HT1080 (cell line): ENCODE data around the gene FAM219A. TPM values are rescaled to one million over a fixed set of nuclear protein-coding genes. Genes with fewer than 3 reads are reported as not detected.

Experiments used
- DNase-seq: peaks from one replicate; pipeline ENCODE4 v3.0.0-alpha.2; 2015; ENCODE audit warnings: low read depth
- total RNA-seq: library from RNA; depleted of rRNA; stranded (reverse); fragments of >200 nt; shearing (Covaris generic); gene quantifications from 2 replicates; pipeline ENCODE4 v1.2.3, GENCODE V29; 2014

The FAM219A gene
- total RNA-seq, 1 experiment from 2014 or later, result 13.5 TPM

GRCh38 chr9:34403554-34404380, 54.6 kb downstream of the FAM219A start:
- peak; percentile 74 for DNase-seq

DNA sequence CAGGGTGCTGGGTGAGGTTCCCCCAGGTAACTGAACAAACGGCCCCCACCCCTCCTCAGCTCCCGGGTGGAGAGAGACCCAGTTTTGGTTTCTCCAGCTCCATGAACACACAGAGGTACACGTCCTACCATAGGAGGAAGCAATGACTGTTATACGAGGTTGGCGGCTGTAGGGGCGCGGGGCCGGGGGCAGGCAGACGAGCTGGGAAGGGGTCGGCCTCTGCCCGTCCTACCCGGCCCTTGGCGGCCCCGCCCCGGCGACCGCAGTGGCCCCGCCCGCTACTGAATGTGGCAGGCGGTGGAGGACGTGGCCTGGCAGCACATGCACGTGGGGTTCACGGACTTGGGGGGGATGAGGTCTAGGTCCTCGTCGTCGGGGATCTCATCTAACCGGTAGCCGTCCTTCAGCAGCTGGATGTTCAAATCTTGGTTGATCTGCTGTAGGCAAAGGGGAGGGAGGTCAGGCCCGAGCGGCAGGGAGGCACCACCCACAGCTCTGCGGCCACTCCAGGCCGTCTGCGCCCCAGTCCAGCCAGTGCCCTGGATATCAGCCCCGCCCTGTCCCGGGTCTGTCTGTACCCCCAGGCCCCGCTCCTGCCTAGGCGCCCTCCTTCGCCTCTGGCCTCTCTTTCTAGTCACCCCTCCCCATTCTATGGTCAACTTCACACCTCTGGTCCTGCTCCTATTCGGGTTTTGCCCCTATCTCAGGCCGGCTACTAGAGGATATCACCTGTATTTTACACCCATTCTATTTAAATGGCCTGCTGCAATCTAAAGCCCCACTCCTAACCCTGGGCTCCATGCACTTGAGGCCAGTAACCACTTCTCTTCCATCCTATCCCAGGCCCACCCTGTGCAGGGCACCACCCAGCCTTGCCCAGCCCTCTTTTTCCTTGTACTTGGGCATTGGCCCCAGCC, 57.4 kb downstream of the FAM219A start:
- DNase-seq, result no peak

DNA sequence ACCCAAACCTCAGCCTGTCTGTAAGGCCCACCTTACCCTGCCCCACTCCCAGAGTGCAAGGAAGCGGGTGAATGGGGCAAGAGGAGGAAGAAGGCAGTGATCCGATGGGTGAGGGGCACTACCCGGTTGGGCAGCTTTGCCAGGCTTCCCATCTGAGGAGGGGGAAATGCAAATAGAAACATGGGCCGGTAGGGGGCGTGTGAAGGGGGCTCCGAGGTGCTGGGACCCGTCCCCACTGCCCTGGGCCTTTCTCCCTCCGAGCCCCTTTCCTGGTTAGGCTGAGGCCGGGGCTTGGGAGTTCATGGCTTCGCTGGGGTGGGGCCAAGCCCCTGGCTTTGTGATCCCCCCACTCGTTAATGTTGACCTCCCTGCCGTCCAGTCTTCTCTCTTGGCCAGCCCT, 58.1 kb downstream of the FAM219A start:
- no peak for DNase-seq

DNA sequence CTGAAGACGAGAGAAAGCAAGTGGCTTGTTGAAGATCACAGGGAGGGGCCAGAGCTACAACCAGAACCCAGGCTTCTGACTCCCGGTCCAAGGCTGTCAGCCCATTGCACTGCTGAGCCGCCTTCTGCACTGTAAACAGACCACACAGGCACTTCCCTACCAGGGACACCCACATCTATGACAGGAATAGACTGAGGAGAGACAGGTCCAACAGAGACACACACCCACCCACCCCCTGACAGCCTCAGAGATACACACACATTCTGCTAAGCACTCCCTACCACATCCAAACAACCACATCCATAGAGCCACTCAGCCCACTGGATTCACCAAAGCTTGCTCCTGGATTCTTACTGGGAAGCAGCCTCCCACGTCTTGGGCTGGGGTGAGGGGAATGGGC, 58.6 kb downstream of the FAM219A start:
- DNase-seq, result no peak

- no peak for DNase-seq
These were observed 59.5 kb downstream of the FAM219A start for GRCh38 chr9:34398875-34399274.

DNA sequence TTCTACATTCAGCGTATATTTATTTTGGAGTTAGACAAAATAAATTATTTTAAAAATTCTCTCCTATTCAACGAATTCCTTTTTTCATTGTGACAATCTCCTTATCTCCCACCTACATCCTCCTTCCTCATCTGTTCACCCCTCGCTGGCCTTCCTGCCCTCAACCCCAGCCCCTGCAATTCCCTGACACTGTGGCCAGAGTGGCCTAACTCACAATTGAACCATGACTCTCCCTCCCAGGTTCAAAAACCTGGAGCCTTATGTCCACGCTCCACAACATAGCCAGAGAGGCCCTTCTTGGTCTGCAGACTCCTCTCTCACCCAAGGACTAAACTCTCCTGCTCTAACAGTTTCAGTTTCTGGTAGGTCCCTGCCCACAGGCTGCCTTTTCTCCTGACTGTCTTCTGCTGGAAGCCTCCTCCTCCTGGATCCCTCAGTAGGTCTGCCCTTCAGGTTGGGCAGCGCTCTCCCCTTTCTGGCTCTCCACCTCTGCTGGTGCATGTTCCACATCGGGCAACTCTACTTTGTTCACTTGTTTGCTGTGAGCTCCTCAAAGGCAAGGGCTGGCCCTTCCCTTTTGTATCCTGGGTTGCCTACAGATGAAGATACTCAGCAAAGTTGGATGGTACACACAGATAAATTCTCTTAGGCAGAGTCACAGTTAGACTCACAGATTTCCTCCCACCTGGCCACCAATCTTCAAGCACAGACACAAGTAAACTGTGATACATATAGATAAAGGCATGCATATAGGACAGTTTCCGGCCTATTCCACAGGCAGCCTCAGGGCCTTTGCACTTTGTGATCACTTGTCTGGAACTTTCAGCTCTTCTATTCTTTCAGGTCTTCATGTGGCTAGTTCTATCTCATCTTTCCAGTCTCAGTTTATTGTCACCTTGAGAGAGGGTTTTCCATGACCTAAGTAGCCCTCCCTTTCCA, 61.8 kb downstream of the FAM219A start:
- DNase-seq, result no peak

DNA sequence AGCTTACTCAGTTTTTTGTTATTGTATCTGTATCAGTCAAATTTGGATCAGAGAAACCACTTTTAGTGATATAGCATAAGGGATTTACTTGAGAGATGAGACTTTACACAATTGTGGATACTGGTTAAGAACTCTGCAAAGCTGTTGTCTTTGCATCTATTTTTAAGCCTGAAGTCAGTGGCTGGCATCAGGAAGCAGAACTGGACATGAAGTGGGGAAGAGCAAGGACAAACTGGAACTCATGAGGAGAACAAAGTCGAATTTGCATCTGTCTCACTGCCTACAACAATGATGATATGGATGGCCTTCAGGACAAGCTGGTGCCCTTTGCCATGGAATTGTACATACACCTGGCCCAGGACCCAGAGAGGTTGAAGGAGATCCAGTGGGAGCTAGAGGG, 65.9 kb downstream of the FAM219A start:
- no peak for DNase-seq

DNA sequence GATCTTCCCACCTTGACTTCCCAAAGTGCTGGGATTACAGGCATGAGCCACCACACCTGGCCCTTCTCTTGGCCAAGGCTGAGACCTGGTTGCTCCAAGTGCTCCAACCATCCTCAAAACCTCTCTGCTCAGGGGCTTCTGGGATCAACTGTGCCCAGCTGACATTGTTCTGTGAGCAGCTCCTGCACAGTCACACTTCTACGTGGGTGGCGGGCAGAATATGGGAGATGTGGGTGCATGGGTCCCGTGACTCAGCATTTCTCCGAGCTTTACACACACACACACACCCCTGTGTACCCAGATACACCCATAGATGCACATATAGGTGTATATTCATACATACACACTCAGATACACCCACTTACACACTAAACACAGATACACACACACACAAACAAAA, 71.1 kb downstream of the FAM219A start:
- no peak for DNase-seq

GRCh38 chr9:34386656-34387055, 71.7 kb downstream of the FAM219A start:
- DNase-seq, result no peak

DNA sequence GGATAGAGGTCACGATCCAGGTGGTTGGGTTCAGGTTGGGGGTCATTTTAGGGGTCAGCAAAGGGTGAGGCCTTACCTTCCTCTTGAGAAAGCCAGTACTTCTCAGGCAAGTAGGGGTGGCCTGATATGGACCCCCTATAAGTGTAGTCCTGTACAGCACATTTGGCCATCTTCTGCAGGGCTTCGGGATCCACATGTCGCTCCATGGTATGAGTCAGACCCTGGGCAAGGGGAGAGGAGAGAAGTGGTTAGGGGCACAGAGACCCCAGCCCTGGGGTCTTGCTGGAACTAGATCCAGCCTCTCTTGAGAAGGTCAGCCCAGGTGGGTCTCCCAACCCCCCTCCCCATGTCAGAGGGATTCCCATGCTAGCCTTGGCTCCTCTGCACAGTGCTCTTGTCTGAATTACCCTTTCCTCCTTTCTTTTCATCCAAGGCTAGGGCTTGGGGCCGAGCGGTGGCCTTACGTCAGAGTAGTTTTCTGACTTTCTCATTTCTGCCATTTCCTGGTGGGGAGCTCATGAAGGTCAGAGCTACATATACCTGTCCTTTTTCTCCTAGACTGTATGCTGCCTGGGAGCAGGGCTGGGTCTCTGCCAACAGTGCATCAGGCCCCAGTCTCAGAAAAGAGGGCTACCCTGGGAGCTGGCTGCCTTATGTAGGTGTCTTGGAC, 72.7 kb downstream of the FAM219A start:
- DNase-seq, result no peak

GRCh38 chr9:34384368-34385165, 73.8 kb downstream of the FAM219A start:
- no peak for DNase-seq

DNA sequence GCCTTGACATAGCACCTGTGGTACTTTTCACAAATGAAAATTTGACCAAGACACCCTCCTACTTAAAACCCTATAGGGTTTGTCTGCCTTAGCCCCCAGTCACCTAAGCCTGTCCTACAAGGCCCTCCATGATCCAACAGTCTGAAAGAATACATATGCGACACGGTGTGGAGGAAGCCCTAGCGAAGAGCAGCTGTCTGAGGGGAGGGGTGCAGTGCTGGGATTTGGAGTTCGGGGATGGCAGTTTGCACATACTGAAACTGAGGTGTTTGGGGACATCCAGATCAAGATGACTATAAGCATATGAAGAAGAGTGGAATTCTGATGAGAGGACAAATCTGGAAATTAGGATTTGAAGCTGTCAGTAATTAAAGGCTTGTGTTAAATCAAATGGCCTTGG, 74.5 kb downstream of the FAM219A start:
- DNase-seq, result no peak

DNA sequence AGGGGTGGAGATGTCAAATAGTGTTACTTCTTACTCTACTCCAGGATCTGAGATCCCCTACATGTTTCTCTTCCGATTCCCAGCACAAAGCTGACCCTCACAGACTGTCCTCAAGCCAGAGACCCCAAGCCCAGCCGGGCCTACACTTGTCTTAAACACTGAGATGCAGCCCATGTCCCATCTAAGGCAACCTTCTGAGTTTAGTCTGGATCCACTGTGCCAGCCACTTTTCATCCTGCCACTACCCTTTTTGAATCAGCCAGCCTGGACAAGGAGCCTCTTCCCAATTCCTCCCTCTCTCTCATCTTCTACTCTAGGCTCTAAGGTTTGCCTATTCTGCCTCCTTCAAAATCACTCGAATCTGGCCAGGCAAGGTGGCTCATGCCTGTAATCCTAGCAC, 75.5 kb downstream of the FAM219A start:
- DNase-seq, result no peak

DNA sequence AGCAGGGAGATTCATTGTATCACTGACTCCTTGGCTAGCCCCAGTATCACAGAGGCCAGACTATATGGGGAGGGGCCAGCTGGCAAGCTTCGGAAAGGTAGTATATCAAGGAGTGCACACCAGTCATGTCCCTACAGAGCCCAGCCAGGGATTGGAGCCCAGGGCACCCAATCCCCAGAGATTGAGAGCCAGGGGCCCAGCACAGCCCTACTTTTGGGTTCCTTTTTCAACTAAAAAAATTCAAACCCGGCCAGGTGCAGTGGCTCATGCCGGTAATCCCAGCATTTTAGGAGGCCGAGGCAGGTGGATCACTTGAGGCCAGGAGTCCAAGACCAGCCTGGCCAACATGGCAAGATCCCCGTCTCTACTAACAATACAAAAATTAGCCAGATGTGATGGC, 76.3 kb downstream of the FAM219A start:
- no peak for DNase-seq

- DNase-seq, result no peak
These were observed 77.0 kb downstream of the FAM219A start for GRCh38 chr9:34381323-34381722.

GRCh38 chr9:34380511-34381315, 77.7 kb downstream of the FAM219A start:
- DNase-seq, result no peak

DNA sequence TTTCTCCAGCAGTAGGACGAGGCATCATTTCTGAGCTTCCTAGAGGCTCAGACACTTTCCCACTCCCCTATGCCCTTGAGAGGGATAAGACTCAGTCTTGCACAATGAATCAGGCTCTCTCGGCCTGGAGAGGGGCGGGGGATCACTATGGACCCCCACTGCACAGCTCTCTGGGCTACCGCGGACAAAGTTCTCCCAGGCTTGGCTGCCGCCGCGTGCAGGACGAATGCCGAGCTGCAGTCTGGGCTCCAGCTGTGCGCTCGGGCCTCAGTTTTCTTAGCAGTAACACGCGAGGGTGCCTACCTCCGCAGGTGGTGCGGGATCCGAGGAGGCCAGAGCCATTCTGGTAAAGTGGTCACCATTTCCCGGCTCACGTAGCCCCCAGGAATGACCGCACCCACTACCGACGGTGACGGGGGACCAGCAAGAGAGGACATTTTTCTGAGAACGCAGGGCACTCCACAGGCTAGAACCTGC, 78.3 kb downstream of the FAM219A start:
- DNase-seq, result no peak

DNA sequence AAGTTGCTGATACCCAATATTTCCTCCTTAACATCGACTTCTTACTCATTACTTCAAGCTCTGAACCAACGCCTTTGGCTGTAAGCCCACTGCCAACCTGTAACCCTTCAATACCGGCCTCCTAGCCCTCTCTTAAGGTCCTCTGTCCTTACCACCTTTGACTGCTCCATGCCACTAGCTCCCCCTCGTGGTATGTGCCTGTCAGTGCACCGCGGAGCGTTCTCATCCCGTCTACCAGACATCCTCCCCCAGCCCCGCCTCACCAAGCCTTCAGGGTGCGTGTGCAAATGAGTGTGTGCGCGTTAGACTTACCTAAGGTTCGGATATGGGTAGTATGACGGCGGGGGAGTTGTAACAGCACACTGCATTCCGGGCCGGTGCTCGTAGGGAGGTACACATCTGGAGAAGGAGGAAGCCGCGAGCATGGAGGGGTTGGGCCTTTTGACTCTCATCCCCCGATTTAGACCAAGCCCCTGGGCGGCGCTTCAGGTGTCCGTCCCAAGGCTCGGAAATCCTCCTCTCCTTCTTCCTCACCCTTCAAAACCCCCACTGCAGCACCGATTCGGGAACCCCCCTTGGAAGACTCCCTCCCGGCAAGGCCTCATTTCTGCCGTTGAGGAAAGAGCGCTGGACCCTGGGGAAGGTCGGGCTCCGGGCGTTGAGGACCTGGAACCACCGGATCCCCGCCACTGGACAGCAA, 78.9 kb downstream of the FAM219A start:
- DNase-seq, result peak; percentile 82
